ENCODE data around the gene CLEC4M.
A peak's percentile ranks its signal among the peaks of the same experiment; 100 is the strongest.
"Not testable (repeated sequence)": the region's sequence is repeated elsewhere in the genome, so short reads cannot be mapped to it uniquely, and the experiment has no call there.

Gene CLEC4M

DNA sequence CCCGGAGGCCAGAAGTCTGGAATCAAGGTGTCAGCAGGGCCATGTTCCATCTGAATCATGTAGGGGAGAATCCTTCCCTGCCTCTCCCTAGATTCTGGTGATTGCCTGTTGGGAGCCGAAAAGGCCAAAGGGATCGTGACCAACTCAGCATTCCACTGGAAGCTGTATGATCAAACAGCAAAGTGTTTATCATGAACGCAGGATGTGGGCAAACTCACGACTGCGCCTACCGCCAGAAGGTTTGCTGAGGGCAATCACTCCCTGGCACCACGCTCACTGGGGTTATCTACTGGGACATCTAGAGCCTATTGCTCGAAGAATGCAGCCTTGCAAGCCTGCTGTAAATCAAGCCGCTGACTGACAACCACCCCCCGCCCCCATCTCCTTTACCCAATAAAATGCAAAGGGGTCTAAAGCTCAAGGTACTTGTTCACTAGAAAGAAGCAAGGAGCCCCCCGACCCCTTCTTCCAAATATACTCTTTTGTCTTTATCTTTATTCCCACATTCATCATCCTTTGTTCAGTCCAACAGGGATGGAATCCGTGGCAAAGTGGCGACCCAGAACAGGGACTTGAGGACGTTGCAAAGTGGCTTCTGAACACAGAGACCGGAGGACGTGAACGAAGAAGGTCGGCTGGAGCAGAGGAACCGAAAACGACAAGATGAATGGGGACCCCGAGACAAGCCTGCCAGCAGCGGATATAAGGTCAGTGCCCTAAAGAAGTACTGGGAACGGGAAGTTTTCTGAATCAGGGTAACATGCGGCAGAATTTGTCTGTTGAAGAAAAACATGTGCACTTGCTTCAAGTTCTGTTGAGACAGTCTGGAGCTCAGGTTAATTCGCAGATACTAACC, 16.8 kb downstream of the CLEC4M start:
- no peak for DNase-seq

DNA sequence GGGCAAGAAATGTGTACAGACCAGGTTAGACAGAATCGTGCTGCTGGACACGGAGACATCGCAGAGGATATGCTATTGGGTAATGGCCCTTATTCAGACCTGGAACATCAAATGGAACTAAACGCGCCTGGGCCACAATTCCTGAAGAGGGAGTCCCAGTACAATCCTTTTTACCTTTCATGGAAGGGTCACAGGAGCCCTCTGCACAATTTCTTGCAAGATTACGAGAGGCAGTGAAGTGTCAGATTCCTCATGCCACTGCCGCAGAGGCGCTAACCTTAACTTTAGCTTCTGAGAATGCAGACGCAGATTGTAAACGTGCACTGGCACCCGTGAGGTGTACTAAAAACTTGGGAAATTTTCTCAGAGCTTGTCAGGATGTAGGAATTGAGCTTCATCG, 18.1 kb downstream of the CLEC4M start:
- no peak for DNase-seq

DNA sequence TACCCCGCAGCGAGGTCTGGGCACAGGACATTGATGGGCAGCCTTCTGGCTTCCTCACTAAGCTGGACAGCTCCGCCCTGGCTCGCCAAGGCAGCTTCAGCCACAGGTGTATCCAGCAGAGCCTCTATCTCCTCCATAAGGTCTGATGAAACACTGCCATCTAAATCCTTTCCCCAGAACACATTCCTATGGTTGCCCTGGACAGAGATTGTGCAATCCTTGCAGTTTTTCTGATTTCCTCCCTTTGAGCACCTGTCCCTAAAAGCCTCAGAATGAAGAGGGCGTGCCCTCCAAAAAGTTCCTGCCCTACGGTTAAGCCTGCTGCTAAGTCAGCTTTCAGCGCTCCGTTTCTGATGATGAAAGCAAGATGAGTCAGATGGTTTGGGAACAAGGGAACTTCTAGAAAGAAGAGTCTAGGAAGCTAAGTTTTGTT, 21.0 kb downstream of the CLEC4M start:
- DNase-seq: no peak

DNA sequence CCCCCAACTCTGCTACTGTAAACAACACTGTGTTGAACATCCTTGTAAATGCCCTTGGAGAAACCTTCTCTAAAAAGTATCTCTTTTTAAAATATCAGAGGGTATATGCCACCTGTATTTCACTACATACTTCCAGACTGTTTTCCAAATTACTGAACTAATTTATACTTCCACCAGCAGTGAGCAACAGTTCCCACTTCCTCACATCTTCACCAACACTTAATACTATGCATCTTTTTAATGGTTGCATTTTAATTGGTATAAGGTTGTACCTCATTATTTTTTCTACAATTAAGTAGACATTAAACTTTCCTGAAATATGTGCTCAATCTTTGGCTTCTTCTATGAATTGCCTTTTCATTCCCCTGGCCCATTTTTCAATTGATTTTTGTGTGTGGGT, 21.8 kb downstream of the CLEC4M start:
- DNase-seq: no peak

DNA sequence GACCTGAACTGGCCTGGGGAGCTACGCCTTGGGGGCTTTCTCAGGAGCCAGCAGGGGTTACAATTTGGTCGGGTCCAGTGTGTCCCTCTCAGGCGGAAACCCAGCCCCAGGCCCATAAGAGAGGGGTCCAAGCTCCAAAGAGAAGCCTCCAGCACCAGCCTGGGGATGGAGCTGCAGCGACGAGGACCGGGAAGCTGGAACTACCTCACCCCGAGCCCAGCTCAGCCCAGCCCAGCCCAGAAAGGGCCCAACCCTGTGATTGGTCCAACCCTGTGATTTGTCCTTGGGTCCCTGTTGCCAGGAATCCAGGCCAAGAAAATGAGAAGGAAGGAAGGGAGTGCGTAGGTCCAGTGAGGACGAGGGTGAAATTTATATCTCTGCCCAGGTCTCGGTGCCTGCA, 24.1 kb downstream of the CLEC4M start:
- DNase-seq: no peak

DNA sequence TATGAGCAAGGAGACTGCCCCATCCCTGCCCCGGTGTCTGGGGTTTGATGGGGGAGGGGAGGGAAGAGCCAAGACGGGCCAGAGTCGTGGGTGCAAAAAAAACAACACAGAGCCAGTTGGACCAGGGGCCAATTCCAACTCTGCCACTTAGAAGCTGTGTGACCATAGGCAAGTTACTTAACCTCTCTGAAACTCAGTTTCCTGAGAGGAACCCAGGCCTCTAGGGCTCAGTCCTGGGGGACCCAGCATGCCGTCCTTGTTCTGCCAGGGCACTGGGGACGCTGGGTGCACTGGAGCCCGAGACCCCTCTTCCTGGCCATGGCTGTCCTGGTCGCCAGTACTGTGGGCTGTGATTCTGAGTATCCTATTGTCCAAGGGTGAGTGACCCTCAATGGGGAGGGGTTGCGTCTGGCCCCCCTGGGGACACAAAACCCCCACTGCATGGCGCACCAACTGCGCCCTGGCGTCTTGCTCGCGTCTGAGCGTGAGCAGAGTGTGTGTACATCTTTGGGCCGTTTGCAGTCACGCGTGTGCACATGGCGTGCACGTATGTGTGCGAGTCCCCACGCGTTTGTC, 24.6 kb downstream of the CLEC4M start:
- DNase-seq: no peak

DNA sequence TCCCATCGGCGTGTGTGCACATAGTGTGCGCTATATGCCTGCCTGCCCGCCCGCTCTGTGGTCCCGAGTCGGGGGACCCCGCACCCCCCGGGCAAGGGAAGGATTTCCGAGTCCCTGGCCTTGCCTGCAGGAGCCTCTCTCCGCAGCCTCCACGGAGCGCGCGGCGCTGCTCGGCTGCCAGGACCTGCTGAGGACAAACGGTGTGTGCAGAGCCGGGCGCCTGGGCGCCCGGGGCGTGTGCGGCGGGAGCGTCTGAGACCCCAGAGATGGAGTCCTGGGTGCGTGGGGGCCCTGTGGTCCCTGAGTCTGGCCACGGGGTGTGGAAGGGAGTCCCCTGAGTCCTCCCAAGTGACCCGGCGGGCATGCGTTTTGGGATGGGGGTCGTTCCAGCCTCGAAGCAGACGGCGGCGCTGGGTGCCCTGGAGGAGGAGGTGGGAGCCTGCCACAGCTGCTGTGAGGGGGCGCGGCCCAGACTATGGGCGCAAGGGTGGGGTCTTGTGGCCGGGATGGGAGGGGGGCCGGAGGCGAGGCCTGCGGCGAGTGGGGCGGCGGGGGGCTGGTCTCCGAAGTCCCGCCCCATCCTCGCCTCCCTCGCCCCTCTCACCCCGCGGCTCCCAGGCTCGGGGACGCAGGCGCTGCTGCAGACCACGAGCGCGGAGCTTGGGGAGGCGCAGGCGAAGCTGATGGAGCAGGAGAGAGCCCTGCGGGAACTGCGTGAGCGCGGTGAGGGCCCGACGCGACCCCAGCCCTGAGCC, 25.3 kb downstream of the CLEC4M start:
- DNase-seq: no peak

DNA sequence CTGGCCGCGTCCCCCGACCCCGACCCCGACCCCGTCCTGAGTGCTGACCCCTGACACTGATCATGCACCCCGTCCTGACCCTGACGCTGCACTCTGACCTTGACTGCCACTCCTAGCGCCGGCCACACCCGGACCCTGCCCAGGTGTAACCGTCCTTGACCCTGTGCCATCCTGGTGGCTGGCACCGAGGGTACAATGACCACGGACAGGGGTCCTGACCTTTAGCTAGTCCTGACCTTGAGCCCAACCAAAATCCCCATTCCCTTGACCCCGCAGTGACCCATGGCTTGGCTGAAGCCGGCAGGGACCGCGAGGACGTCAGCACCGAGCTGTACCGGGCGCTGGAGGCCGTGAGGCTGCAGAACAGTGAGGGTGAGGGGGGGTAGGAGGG, 25.9 kb downstream of the CLEC4M start:
- DNase-seq: no peak

DNA sequence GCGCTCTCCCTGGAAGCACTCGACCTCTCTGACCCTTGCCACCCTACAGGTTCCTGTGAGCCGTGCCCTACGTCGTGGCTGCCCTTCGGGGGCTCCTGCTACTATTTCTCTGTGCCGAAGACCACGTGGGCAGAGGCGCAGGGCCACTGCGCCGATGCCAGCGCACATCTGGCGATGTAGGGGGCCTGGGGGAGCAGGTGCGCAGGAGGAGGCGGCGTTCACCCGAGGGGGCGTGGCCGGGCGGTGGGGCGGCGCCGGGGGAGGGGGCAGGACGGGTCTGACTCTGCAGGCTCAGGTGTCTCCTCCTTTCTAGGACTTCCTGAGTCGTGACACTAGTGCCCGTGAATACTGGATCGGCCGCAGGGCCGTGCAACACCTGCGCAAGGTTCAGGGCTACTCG, 26.4 kb downstream of the CLEC4M start:
- no peak for DNase-seq

DNA sequence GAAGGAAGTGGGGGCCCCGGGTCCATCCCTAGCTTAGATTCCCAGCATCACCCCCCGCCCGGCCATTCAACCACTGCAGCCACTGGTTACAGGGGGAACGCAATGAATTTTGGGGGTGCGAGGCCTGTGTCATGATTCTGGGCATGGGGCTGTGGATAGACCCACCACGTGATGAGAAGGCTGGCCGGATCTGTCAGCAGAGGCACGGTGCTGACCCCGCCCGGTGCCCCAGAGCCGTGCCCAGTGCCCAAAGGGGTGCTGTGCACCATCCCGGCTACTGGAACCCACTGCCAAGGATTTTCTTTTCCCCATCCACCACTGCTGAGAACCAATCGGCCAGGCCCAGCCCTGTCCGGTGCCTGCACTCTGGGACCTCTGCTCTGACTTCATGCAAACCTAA, 27.4 kb downstream of the CLEC4M start:
- no peak for DNase-seq

DNA sequence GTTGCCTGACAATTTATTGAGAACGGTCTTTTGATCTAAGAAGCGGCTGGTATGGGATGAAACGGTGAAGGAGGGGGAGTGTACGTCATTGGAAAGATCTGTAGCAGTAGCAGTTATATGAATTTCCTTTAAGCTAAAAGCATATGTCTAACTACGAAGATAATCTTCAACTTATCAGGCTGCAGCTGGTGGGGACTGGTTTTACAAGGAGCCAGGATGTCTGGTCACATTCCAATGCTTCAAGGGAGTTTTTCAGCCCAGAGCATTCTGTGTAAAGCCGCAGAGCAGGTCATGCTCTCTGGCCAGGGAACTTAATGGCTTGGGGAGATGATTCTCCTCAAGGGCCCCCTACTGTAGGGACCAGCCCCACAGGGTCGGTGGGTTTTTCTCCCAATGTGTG, 29.2 kb downstream of the CLEC4M start:
- no peak for DNase-seq

DNA sequence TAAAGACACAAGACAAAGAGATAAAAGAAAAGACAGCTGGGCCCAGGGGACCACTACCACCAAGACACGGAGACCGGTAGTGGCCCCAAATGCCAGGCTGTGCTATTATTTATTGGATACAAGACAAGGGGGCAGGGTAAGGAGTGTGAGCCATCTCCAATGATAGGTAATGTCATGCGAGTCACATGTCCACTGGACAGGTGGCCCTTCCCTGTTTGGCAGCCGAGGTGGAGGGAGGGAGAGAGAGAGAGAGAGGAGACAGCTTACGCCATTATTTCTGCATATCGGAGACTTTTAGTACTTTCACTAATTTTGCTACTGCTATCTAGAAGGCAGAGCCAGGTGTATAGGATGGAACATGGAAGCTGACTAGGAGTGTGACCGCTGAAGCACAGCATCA, 29.7 kb downstream of the CLEC4M start:
- DNase-seq: not testable (repeated sequence)

DNA sequence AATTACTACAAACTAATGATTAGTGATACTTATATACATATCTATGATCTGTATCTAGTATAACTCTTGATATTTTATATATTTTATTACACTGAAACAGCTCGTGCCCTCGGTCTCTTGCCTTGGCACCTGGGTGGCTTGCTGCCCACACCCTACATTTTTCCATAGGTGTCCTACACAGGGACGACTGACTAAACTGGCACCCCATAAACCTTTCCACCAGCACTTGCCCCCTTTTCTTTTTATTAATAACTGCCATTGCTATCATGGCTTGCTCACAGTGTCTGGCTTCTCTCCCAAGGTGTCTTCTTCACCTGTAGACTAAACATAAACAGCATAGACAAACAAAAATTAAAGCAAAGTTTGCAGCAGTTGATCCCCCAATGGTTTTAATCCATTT, 30.4 kb downstream of the CLEC4M start:
- DNase-seq: no peak

DNA sequence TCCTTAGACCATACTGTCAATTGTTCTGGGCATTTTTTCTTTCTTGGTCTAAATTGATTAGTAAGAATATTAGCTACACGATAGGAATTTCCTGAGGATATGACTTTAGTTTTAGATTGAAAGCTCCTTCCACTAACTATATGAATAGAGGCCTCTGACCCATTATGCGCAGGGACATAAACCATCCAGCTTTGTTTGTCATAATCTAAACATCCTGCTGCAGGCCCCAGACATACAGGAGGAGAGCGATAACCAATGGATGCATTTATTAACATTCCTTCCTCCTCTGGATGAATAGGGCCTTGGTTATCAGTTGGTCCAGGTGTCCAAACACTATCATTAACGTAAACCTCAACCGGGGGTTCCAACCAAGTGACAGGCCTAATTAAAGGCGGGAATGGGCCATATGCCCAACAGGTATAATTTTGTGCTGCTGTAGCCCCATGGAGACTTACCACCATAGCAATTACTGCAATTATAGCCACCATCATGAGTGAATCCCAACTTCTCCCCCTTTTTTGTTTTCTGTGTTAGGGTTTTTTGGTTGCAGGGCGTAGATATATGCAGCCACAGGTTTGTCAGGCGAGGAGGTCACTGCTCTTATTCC, 32.6 kb downstream of the CLEC4M start:
- DNase-seq: no peak

DNA sequence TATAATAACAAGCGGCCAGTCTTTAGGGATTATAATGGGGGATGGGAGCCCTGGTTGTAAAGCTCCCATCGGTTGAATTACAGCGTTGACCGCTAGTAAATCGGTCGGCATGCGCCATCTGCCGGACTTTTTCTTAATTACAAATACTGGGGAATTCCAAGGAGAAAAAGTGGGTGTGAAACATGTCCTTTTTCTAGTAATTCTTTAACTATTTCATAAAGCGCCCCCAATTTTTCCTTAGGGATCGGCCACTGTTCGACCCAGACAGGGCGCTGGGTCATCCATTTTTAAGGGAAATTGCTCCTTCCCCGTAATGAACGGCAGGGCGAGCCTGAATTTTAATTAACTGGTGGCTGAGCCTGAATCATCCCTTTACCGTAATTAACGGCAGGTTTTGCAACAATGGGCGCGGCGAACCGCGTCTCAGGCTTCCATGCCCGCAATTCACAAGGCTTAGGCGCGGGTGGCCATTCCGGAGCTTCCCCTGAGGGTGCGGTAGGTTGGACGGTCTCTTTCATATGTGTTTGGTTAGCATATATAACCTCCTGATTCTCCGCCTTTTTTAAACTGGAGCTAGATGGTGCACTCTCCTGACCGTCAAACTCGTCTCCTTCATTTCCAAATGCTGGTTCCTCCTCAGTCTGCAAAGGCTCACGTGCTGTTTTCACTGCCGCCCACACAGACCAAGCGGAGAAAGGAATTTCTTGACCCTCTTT, 36.8 kb downstream of the CLEC4M start:
- peak; percentile 88 for DNase-seq

DNA sequence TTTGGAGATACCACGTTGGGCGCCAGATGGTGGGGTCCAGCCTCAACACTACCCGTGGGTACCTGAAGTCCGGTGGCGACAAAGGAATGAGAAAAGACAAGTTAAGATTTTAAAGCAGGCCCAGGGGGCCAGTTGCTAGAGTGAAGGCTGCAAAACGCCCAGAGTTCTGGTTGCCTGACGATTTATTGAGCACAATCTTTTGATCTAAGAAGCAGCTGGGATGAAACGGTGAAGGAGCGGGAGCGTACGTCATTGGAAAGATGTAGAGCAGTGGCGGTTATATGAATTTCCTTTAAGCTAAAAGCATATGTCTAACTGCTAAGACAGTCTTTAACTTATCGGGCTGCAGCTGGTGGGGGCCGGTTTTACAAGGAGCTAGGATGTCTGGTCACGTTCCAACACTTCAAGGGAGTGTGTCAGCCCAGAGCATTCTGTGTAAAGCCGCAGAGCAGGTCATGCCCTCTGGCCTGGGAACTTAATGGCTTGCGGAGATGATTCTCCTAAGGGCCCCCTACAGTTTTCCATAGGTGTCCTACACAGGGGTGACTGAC, 38.1 kb downstream of the CLEC4M start:
- DNase-seq: no peak

DNA sequence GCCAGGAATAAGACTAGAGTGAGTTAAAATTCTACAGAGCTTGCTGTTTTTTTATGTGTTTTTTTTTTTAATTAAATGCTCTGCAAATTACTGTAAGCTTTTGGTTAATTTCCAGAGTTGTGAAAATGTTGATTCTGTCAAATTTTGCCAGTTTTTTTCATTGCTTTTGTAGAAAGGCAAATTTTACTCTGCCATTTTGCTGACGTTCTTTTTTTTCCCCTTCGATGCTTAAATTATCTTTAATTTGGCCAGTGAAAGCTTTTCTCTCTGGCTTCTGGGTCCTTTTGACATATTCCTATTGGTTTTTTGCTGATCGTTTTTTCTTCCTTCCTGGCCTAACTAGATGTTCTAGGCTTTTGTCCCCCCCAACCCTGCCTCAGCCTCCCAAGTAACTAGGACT, 43.2 kb downstream of the CLEC4M start:
- no peak for DNase-seq

DNA sequence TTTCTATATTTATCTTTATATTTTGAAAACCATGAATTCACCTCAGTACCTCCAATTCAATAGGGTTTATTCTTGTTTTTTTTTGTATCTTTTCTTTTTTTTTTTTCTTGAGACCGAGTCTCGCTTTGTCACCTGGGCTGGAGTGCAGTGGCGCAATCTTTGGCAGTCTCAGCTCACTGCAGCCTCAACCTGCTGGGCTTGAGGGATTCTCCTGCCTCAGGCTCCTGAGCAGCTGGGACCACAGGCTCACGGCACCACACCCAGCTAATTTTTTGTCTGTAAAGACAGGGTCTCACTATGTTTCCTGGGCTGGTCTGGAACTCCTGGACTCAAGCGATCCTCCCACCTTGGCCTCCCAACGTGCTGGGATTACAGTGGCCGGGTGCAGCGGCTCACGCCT, 43.8 kb downstream of the CLEC4M start:
- DNase-seq: no peak

DNA sequence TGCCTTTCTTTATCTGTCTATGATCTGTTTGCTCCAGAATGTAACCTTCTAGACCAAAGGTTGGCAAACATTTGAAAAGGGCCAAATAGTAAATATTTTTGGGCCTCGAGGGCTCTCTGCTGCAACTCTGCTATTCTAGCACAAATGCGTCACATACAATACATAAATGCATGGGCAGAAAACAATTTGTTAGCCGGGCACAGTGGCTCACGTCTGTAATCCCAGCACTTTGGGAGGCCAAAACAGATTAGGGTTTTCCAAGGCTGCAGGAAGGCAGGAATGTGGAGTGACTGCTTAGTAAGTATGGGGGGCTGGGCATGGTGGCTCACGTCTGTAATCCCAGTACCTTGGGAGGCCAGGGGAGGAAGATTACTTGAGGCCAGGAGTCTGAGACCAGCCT, 45.1 kb downstream of the CLEC4M start:
- DNase-seq: no peak

DNA sequence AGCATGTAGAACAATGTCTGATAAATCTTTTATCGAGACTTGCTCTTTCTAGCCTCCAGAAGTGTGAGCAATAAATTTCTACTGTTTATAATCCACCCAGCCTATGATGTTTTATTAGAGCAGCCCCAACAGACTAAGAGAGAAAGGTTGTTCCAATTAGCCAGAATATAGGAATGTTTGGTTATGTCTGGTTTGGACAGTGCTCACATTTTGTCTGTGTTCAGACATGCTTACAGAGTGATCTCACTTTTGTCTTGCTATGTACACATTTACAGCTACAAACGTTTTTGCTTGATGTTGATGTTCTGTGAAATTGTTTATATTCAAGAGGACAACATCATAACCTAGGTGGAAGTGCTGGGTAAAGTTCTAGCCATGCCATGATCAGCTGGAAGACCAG, 48.9 kb downstream of the CLEC4M start:
- no peak for DNase-seq

DNA sequence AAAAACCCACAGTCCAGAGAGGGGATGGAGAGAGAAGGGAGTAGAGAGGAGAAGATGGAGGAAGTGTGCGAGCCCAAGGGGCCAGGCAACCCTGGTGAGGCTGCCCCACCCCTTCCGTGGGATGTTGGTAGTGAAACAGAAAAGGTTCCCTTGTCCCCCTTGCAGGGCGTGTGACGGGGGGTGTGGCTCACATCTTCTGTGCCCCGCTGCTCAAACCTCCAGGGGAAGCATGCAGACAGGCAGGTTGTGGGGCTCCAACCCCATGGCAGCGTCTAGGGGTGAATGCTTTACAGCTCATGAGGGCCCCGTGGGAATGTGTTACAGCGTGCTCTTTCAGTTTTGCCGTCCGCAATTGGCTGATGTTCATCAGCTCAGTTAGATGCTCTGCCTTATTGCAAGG, 52.3 kb downstream of the CLEC4M start:
- DNase-seq: no peak

DNA sequence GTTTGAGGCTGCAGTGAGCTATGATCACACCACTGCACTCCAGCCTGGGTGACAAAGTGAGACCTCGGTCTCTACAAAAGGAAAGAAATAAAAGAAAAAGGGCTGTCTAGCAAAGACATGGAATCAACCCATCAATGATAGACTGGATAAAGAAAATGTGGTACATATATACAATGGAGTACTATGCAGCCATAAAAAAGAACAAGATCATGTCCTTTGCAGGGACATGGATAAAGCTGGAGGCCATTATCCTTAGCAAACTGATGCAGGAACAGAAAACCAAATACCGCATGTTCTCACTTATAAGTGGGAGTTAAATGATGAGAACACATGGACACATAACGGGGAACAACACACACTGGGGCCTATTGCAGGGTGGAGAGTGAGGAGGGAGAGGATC, 53.0 kb downstream of the CLEC4M start:
- DNase-seq: not testable (repeated sequence)

DNA sequence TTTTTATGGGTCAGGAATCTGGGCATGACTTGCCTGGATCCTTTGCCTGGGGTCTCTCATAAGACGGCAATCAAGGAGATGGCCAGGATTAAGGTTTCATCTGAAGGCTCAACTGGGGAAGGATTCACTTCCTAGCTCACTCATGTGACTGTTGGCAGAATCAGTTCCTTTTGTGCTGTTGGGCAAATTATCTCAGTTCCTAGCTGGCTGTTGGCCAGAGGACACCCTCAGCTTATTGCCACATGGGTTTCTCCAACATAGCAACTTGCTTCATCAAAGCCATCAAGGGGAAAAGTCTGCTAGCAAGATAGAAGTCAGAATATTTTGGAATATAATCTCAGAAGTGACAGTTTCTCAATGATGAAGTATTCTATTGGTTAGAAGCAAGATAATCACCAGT, 54.8 kb downstream of the CLEC4M start:
- peak; percentile 33 for DNase-seq

All from hematopoietic multipotent progenitor cell treated with erythropoietin and hydrocortisone succinate and interleukin-3 and kit ligand, for 6 days (in vitro differentiated cells).